Esophagus muscularis mucosa (tissue), 4 donors: ENCODE data around the gene BAG3.
"Not testable (repeated sequence)": the region's sequence is repeated elsewhere in the genome, so short reads cannot be mapped to it uniquely, and the experiment has no call there.

ENCODE experiments used
- CTCF ChIP-seq, 3 experiments: fragments of 200-600 bp in 2 of 3; fragments of 450-650 bp in 1 of 3; sonication (generic) in 2 of 3; IDR thresholded peaks; one replicate each; pipeline ENCODE4 v1.5.1; 2017 to 2019; ENCODE audit warnings: antibody characterized with exemption in 3 of 3, mild to moderate bottlenecking in 2 of 3, moderate library complexity in 1 of 3
- EP300 ChIP-seq: sonication (generic); formaldehyde crosslinking; IDR thresholded peaks from one replicate; pipeline ENCODE4 v1.6.1; 2017; ENCODE audit warnings: antibody characterized with exemption
- POLR2A ChIP-seq: fragments of 450-650 bp; IDR thresholded peaks from one replicate; pipeline ENCODE4 v1.6.1; 2017; ENCODE audit warnings: antibody characterized with exemption, moderate library complexity, mild to moderate bottlenecking, low read depth
- POLR2AphosphoS5 ChIP-seq, 2 donors: sonication (generic); formaldehyde crosslinking; IDR thresholded peaks; one replicate each; pipeline ENCODE4 v1.6.1; 2017; ENCODE audit warnings: antibody characterized with exemption in 2 of 2

GRCh38 chr10:119662076-119662605 lies 11.0 kb downstream of the BAG3 start:
- not testable (repeated sequence) for TF ChIP-seq CTCF (IDR thresholded peaks at IDR 0.05); POLR2A; EP300; POLR2AphosphoS5 (IDR thresholded peaks at IDR 0.05)
